Glomerular visceral epithelial cell (primary cell): Measurements from ENCODE around the gene KCNJ10.
A peak's percentile ranks its signal among the peaks of the same experiment; 100 is the strongest.

ENCODE experiments used
- DNase-seq: peaks from one replicate; pipeline ENCODE4 v3.0.0-alpha.2; 2016; ENCODE audit errors: extremely low spot score

KCNJ10 gene

DNA sequence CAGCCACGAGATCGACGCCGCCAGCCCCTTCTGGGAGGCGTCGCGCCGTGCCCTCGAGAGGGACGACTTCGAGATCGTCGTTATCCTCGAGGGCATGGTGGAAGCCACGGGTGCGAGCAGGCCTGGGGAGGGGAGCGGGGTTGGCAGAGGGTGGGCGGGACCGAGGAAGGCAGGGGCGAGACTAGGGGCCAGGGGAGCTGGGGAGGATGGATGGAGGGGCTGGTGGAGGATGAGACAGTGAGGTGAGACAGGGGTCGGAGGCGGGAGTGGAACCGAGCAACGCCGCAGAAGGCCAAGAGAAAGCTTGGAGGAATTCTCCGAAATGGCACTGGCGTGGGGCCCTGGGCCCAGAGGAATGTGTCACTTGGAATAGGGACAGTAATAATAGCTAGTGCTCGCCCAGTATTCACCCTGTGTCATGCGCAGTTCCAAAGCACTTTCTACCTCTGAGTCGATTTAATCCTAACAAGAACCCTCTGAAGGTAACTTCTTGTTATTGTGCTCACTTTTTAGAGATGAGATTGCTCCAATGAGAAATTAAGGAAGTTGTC is 14.9 kb upstream of the KCNJ10 start:
- no peak for DNase-seq

DNA sequence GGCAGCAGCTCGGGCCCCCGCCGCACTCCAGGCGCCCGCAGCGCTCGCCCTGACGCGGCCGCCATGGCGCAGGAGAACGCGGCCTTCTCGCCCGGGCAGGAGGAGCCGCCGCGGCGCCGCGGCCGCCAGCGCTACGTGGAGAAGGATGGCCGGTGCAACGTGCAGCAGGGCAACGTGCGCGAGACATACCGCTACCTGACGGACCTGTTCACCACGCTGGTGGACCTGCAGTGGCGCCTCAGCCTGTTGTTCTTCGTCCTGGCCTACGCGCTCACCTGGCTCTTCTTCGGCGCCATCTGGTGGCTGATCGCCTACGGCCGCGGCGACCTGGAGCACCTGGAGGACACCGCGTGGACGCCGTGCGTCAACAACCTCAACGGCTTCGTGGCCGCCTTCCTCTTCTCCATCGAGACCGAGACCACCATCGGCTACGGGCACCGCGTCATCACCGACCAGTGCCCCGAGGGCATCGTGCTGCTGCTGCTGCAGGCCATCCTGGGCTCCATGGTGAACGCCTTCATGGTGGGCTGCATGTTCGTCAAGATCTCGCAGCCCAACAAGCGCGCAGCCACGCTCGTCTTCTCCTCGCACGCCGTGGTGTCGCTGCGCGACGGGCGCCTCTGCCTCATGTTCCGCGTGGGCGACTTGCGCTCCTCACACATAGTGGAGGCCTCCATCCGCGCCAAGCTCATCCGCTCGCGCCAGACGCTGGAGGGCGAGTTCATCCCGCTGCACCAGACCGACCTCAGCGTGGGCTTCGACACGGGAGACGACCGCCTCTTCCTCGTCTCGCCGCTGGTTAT is 14.2 kb upstream of the KCNJ10 start:
- DNase-seq: peak; percentile 30

DNA sequence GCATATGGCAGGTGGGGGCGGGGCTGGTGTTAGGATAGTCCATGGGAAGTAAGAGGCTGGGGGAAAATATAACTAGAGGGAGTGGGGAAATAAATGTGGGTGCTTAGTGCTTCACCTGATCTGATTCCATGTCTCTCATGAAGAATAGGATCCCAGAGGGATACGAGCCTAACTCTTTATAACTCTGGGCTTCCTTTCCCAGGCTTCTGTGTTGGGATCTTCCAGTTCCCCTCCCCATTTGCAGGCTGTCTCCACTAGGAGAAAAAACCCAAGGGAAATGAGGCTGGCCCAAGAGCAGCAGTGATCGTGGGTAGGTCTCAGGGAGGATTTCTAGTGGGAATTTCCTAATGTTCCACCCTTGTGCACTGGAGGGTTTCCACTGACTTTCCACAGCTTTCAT is 13.0 kb upstream of the KCNJ10 start:
- no peak for DNase-seq

DNA sequence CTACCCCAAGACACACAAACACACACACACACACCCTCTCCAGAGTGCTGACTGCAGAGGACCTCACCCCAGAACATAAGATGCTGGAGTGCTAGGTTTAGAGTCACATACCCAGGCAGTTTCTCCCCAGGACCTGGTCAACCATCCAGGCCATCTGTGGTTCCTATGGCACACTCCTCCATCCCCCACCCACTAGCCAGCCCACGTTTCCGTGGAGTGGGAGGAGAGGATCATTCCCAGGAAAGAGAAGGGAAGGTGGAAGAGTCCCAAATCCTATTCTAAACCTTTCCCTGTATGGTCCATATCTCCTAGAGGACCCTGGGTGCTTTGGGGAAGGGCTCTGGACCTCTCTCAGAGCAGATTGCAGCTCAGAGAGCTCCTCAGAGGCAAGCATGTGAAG is 12.5 kb upstream of the KCNJ10 start:
- DNase-seq: no peak

DNA sequence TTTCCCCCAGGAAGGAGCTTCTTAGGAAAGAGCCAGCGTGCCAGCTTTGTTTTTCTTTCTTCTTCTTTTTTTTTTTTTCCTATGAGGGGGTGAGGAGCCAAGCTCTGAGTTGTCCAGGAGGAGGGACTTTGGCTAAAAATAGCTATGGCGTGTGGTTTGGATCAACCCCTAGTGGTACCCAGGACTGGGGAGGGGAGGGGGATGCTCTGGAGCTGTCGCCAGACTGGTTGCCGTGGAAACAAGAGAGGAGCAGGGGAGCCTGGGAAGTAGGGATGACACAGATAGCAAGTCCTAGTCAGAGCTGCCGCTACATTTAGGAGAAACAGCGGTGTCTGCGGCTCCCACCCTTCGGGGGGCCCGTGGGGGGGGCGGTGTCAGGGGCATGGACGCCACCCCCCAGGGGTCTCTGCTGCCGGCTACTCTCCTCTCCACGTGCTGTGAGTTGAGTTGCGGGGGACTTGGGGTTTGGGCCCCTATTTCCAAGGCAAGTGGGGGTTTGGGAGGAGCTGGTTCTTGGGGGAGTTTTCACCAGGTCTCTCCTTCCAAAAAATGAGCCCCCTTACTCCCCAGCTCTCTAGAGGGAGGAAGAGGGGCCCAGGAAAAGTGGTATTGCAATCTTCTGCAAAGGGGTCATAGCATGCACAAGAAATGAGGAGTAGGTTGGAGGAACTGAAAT is 11.4 kb upstream of the KCNJ10 start, which contains the start of gene KCNJ9:
Gene KCNJ9, plus strand, starts transcription at position 278 of the 676 bp plus-strand sequence. CDS start 2,493 bp downstream, outside the sequence.
- DNase-seq: no peak

DNA sequence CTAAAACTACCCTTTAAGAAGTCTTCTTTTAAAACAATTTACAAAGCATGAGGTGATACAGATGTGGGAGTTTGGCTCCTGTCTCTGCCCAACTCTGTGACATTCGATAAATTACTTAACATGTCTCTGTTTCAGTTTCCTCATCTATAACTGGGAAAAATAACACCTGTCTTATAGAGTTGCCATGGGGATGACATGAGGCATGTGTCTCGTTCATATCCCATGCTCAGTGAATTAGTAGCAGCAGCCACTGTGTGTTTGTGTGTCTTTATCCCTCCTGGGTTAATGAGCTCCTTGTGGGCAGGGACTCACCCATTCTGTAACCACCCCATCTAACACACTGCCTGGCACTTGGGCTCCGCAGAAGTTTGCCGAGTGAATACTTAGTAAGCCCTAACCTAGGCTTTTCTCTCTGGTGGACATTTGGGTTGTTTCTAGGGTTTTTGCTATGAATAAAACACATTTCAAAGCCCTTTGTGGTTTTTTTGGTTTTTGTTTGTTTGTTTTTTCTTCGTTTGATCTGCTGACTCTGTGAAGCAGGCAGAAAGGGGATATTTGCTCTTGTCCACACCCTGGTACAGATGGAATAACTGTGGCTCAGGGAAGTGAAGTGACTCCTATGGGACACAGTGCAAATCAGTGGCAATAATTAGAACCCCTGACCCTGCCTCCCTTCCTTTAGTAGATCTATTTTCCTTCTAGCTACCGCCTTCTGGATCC is 10.6 kb upstream of the KCNJ10 start:
- no peak for DNase-seq

DNA sequence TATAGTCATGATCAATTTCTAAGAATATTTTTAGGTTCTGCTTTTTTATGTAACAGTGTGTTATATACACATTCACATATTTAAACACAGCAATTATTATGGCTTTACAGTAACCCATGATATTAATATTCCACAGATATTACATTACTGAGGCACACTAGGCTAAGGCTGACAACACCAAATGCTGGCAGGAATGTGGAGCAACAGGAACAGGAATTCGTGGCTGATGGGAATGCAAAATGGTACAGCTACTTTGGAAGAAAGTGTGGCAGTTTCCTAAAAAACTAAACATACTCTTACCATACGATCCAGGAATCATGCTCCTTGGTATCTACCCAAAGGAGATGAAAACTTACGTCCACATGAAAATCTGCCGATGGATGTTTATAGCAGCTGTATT is 9.5 kb upstream of the KCNJ10 start:
- DNase-seq: no peak

DNA sequence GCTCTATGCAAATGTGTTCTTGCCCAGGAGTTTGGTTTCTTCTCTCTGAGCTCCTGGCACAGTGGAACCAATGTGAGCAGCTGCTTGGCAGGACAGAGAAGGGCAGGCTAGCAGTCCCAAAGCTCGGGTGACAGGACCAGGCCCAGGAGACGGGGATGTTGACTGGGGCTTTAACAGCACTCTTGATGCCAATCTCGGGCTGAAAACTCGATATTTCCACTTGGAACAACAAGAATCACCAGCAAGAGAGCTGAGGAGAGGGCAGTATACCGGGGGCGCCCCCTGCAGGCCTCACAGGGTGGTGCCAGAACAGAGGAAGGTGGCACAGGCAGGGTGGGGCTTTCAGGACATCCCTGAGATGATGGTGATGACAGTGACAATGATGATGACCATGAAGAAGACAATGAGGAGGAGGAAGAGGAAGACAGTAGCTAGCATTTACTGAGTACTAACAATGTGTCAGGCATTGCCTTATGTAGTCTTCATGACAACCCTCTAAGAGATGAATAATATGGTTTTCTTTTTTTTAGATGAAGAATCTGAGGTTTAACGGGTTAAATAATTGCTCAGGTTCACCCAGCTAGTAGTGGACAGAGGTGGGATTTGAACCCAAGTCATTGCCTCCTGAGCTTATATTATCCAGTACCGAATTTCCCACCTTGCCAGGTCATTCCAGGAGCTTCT is 8.7 kb upstream of the KCNJ10 start:
- DNase-seq: peak; percentile 33

DNA sequence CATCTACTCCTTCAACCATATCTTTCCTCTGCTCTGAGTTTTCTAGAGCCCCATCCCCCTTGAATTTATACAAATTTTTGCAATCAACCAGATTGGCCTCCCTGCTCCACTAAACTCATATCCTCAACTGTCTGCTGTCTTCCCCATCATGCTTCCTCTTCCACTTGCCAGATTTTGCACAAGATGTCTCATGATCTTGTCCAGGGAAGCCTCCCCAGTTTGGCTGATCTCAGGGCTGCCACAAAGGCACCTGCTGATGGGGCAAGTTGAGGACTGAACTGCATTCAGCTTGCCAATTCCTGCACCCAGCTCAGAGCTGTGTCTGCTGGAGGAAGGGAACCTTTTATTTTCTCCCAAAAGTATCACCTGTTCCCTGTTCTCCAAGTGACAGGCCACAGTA is 7.5 kb upstream of the KCNJ10 start:
- DNase-seq: no peak

DNA sequence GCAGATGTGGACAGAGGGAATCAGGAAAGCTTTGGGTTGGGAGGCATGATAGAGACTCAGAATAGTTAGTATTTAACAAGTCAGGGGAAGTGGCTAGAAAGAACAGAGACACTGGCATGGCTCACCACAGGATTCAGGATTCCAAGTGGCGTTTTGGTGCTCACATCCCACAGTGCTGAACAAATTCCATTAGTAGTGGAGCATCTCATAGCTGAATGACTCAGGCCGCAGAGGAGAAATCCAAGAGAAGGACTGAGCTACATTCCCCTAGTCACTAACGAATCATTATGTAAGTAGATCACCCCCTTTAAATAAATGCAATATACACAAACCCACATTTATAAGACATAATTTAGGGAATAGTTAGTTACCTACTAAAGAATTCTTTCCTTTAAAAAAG is 6.3 kb upstream of the KCNJ10 start:
- peak; percentile 63 for DNase-seq

DNA sequence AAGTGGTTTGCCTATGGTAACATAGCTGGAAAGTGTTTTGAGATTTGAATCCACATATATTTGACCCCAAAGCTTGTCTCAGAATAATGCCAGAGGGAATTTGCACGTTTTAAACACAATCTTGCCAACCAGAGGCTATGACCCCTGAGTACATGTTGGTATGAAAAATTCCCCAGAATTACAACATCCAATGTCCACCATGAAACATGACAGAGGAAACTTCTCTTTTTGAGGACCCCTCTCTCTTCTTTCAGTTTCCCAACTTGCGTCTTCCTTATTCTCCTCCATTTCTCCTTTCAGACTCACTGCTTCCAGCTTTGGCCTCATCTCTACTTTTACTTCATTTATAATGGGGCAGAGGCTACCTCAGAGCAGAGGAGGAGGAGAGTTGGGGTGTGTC is 5.9 kb upstream of the KCNJ10 start:
- DNase-seq: no peak

DNA sequence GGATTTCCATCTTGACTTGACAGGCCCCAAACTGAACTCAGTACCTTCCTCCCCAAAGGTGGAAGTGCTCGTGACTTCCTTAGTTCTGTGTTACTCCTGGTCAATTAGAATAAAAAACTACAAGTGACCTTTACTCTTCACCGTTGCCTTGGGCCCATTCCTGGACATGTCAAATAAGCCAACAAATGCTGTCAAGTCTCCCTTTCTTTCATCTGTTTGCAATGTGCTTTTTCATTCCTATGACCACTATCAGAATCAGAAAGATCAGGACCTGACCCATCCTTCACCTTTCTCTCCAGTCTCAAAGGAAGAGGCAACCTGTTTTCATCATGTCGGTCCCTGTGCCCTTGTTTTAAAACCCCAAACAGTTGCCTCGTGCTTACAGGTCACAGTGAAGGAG is 4.9 kb upstream of the KCNJ10 start:
- DNase-seq: no peak

DNA sequence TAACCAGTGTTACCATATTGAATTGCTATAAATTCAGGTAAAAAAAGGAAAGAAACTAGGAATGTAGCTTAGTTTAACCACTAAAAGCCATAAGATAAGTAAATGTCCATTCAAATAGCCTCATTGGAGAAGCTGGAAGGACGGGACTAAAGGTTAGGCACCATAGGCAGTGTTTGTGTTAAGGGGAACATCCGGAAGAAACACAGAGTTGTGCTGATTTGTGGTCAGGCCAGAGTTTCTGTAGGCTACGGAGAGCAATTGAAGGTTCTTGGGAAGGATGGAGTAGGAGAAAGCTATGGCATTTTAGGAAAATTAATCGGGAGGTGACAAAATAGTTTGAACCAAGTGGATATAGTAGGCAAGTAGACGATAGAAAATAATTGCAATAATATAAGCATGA is 1.3 kb upstream of the KCNJ10 start:
- DNase-seq: no peak

DNA sequence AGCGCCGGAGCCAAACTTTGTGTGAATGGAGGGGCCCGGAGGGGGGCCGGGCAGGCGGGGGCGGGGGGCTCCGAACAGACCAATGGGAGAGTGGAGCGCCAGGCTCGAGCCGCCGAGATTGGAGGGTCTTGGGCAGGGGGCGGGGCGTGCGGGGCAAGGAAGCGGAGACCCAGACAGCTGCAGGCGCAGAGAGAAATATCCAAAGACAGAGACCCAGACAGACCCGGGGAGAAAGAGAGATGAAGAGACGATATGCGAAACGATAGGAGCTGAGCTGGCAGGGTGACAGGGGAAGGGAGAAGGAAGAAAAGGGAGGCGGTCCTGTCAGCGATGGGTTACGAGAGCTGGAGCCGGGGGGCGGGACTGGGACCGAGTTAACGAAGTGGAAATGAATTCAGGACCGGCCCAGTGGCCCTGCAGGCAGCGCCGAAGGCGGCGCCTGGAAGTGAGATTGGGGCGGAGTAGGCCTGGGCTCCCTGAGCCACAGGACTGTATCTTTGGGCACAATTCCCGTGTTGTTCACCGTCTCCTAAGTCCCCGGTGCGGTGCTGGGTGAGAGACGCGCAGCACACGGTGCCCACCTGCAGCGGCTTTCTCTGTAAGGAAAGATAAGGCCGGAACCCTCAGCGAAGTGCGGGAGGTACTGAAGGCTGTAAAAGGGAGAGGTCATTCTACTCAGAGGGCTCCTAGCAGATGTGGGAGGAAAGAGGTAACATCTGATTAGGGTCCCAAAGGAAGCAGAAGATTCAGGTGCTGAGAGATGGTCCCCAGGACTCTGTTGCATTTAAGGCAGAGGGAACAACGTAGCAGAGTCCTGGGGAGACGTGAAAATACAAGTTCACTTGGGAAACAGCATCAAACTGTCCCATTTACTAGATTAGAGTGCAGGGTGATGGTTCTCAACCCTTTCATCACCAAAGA is 543 bp upstream of the KCNJ10 start:
- peak; percentile 65 for DNase-seq

DNA sequence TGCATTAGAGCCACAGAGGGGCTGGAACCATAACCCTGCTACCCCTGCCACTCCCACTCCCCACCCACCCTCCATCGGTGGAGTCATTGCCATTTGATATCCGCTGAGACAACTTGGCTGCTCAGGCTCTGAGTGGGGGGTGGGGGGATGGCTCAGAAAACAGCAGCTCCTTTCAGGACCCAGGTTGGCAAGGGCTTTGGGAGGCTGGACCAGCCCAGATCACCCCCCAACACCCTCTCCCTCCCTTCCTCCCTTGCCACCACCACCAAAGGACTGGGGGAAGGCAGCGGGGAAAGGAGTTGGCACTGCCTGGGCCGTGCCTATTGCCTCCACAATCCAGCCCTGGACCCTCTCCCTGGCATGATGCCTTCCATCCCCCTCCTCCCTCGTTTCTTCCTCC is 1.7 kb downstream of the KCNJ10 start:
- DNase-seq: no peak

DNA sequence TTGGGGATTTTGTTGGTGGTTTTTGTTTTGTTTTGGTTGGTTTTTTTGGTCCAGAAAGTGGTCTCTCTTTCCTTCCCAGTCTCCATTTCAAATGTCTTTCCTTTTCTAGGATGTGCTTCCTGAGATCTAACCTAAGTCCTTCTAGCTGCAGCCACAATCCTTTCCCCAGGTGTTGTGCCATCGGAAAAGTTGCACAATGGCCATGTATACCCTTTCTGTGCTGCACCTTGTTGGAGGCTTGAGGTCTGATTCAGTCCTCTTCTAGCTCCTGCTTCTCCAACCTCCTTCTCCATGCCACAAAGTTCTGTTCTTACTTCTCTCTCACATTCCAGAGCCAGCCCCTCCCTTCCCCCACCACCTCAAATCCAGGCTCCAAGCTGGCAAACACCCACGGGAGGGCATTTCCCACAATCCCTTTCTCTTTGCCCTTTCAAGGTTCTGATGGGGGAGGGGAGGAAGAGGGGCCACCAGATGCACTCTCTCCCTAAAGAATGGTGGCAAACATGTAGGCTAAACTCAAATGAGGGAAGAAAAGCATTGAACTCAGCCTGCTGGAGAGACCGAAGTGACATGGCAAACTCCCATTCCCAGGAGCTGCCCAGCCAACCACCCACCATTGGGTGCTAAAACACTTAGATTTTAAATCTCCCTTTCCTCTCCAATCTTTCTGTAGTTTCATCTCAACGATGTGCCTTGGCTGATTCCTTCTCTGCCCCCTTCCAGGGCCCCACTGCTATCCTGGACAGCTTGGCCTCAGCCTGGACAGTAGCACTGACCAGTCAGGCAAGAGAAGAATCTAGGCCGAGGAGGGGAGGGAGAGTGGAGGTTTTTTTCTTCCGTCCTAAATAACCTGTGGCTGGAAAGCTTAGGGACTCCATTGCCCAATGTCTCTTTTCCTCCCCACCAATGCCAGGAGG is 2.9 kb downstream of the KCNJ10 start:
- no peak for DNase-seq

DNA sequence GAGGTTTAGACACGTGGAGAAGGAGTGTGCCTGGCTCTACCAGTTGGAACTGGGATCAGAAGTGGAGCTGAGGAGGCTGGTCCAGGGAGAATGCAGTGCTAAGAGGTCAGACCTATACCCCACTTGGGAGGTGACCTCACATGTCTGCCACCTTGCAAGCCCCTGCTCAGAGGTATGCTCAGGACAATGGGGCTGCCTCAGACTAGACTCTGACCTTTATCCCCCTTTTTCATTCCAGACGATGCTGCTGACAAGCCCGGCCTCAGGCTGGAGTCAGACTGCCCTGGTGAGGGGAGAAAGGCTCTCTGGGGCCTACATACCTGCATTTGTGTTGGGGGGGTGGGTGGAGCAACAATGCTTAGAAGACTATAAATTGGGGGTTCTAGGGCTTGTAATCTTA is 5.2 kb downstream of the KCNJ10 start:
- no peak for DNase-seq

DNA sequence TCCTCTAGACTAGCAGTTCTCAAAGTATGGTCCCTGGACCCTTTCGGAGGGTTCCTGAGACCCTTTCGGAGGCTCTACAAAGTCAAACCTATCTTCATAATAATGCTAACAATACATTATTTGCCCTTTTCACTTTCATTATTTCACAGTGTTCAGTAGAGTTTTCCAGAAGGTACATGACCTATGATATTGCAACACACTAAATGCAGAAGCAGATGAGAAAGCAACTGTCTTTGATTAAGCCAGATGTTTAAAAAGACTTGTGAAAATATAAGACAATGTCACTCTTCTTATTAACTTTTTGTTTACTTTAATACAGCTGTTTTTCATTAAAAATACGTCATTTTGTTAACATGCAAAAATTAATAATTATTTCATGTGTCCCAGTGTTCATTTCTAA is 5.8 kb downstream of the KCNJ10 start:
- no peak for DNase-seq

DNA sequence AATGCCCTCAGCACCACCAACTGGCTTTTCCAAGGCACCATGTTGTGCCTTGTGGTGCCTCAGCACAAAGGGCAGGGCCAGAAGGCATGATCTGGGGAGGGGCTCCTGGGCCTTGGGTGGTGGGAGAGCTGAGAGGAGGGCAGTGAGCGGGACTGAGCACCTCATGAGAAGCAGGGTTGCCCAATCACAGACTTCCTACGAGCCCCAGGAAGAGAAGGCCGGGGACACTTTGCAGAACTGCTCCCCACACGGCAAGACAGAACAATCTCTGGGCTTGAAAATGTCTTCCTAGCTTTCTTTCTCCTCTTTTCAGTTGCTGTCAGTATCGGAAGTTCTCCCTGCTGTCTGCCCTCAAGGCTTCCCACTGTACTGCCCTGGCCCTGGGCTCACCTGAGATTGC is 6.8 kb downstream of the KCNJ10 start:
- DNase-seq: no peak

DNA sequence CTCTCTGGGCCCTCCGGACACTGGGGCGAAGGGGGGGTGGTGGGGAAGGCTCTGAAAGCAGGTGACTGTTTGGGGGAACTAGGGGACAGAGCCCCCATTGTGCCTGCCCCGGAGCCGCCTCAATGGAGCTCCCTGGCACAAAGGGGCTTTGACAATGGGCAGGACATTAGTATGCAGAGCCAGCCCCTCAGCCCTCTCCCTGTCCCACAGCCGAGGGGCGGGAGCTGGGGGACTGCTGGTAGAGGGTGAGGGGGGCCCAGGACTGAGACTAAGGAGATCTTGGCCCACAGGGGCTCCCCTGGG is 7.8 kb downstream of the KCNJ10 start:
- no peak for DNase-seq
